Stomach (tissue), 9 donors: Measurements from ENCODE around the gene KIAA1614. TPM values are rescaled to one million over a fixed set of nuclear protein-coding genes. Genes with fewer than 3 reads are reported as not detected.
"Not testable (repeated sequence)": the region's sequence is repeated elsewhere in the genome, so short reads cannot be mapped to it uniquely, and the experiment has no call there.

Experiments used
- DNase-seq, 2 donors: peaks; one replicate each; pipeline versions ENCODE4 v3.0.0 to v3.0.0-alpha.2; 2013 to 2019
- H3K27ac ChIP-seq, 5 donors: fragments of 200-600 bp in 4 of 5; sonication (generic) in 4 of 5; one replicate each; pipeline ENCODE4 v1.5.1; 2013 to 2019; ENCODE audit warnings: mild to moderate bottlenecking in 1 of 5, moderate library complexity in 1 of 5
- H3K27me3 ChIP-seq, 3 donors: fragments of 200-600 bp; sonication (generic); one replicate each; pipeline ENCODE4 v1.5.1; 2017 to 2019; ENCODE audit warnings: mixed run types in 1 of 3
- H3K36me3 ChIP-seq, 4 donors: fragments of 200-600 bp; sonication (generic); 1 replicate in 3 of 4; 2 replicates in 1 of 4; pipeline ENCODE4 v1.5.1; 2016 to 2019
- H3K4me1 ChIP-seq, 4 donors: fragments of 200-600 bp; sonication (generic); one replicate each; pipeline ENCODE4 v1.5.1; 2016 to 2019
- H3K4me3 ChIP-seq, 4 donors: fragments of 200-600 bp; sonication (generic) in 3 of 4; one replicate each; pipeline ENCODE4 v1.5.1; 2016 to 2019; ENCODE audit warnings: mild to moderate bottlenecking in 1 of 4
- H3K9me3 ChIP-seq, 4 donors: fragments of 200-600 bp; sonication (generic); one replicate each; pipeline ENCODE4 v1.5.1; 2016 to 2019
- CTCF ChIP-seq, 7 experiments: fragments of 450-650 bp in 4 of 7; fragments of 200-600 bp in 3 of 7; sonication (generic) in 3 of 7; IDR thresholded peaks; one replicate each; pipeline ENCODE4 v1.5.1; 2016 to 2019; ENCODE audit warnings: antibody characterized with exemption in 7 of 7, control low read depth in 2 of 7, mild to moderate bottlenecking in 1 of 7
- EP300 ChIP-seq: sonication (generic); formaldehyde crosslinking; IDR thresholded peaks from one replicate; pipeline ENCODE4 v1.6.1; 2017; ENCODE audit warnings: antibody characterized with exemption
- POLR2A ChIP-seq, 4 donors: fragments of 450-650 bp; IDR thresholded peaks; one replicate each; pipeline ENCODE4 v1.6.1; 2016; ENCODE audit warnings: antibody characterized with exemption in 4 of 4, control low read depth in 2 of 4, mild to moderate bottlenecking in 1 of 4, moderate library complexity in 1 of 4
- POLR2AphosphoS5 ChIP-seq, 3 donors: sonication (generic); formaldehyde crosslinking; IDR thresholded peaks; one replicate each; pipeline ENCODE4 v1.6.1; 2016; ENCODE audit warnings: antibody characterized with exemption in 3 of 3
- WGBS, 5 donors: extraction: QIAGEN DNeasy Blood & Tissue Kit in 3 of 5; methylation state at CpG; one replicate each; pipeline versions ENCODE4 v1.1.5 to v1.1.7; 2013 to 2018; 5-methylcytosine and 5-hydroxymethylcytosine counted together
- intact Hi-C: fragments of 100-400 bp; cut with DNase I; formaldehyde crosslinking; loops from one replicate; pipeline ENCODE4 v1.15.1; 2023; ENCODE audit warnings: low total_unique reads
- polyA plus RNA-seq, 3 donors: library from polyadenylated mRNA; stranded (reverse); fragments of 200-250 nt; gene quantifications; one replicate each; pipeline ENCODE4 v1.2.3, GENCODE V29; 2013
- total RNA-seq, 5 donors: library from RNA; depleted of rRNA; stranded (reverse); fragments of >200 nt; gene quantifications; one replicate each; pipeline versions ENCODE4 v1.1.0 to v1.2.3, GENCODE V29; 2014 to 2016
- donor health status: healthy with polysubstance abuse.
- donor health status: Bipolar disorder and iron deficiency.
- donor health status: healthy.

KIAA1614 gene
- total and polyA plus RNA-seq, 8 donors: under 0.01 to 6.1 (median 1.8) TPM; not detected in 1

GRCh38 chr1:180967558-180967957 lies 54.9 kb downstream of the KIAA1614 start:
- Histone ChIP-seq H3K4me3 (no peak overlapping the region), H3K27ac (no peak overlapping the region), H3K36me3 (peaks cover 0 to 63% (median 43%) of the 10 kb centered on the region in 4 donors), H3K27me3 (no peaks in the 10 kb centered on the region), H3K9me3 (no peaks in the 10 kb centered on the region), H3K4me1 (peaks cover 0 to under 1% (median 0%) of the 10 kb centered on the region in 4 donors)
- no peak for TF ChIP-seq EP300
- no peak for TF ChIP-seq CTCF (IDR thresholded peaks at IDR 0.05)
- TF ChIP-seq POLR2A (IDR thresholded peaks at IDR 0.05): no peak
- no peak for TF ChIP-seq POLR2AphosphoS5 (IDR thresholded peaks at IDR 0.05)
- WGBS, 5 donors: 37 to 73% (median 61%) methylated on average over 1 of the region's 1 CpG
- DNase-seq: no peak
- intact Hi-C loops: no loop called here

GRCh38 chr1:180968834-180969233 lies 56.1 kb downstream of the KIAA1614 start:
- H3K4me3 ChIP-seq, H3K27me3 ChIP-seq, DNase-seq, H3K27ac ChIP-seq, H3K9me3 ChIP-seq, intact Hi-C loops: not testable (repeated sequence)
- Histone ChIP-seq H3K36me3 (peaks cover 0 to 70% (median 48%) of the 10 kb centered on the region in 4 donors), H3K4me1 (peaks cover 0 to 12% (median 8%) of the 10 kb centered on the region in 4 donors)
- WGBS, 5 donors: 87 to 98% (median 94%) methylated on average over 8 of the region's 8 CpGs

GRCh38 chr1:180969434-180969833 lies 56.7 kb downstream of the KIAA1614 start:
- TF ChIP-seq POLR2A (IDR thresholded peaks at IDR 0.05) (no peak), EP300 (no peak), CTCF (IDR thresholded peaks at IDR 0.05) (no peak), POLR2AphosphoS5 (IDR thresholded peaks at IDR 0.05) (no peak)
- no peaks in the 10 kb centered on the region for H3K27me3 ChIP-seq
- no peak for DNase-seq
- intact Hi-C loops: no loop called here
- no peak overlapping the region for H3K4me3 ChIP-seq
- WGBS, 5 donors: 73 to 80% (median 78%) methylated on average over 8 of the region's 8 CpGs
- H3K27ac ChIP-seq: no peak overlapping the region
- H3K9me3 ChIP-seq: no peaks in the 10 kb centered on the region
- H3K36me3 ChIP-seq: peaks cover 0 to 70% (median 52%) of the 10 kb centered on the region in 4 donors
- peaks cover 0 to 18% (median 11%) of the 10 kb centered on the region in 4 donors for H3K4me1 ChIP-seq

GRCh38 chr1:180970333-180971079 lies 57.8 kb downstream of the KIAA1614 start:
- no peaks in the 10 kb centered on the region for H3K27me3 ChIP-seq
- H3K27ac ChIP-seq: no peak overlapping the region
- intact Hi-C loops: no loop called here
- WGBS, 5 donors: 78 to 86% (median 85%) methylated on average over 11 to 15 of the region's 15 CpGs
- no peaks in the 10 kb centered on the region for H3K9me3 ChIP-seq
- H3K36me3 ChIP-seq: peaks cover 0 to 64% (median 56%) of the 10 kb centered on the region in 4 donors
- peaks cover 0 to 27% (median 16%) of the 10 kb centered on the region in 4 donors for H3K4me1 ChIP-seq
- H3K4me3 ChIP-seq: no peak overlapping the region
- DNase-seq: no peak
- no peak for TF ChIP-seq EP300
- TF ChIP-seq POLR2A (IDR thresholded peaks at IDR 0.05): no peak
- TF ChIP-seq CTCF (IDR thresholded peaks at IDR 0.05): no peak
- no peak for TF ChIP-seq POLR2AphosphoS5 (IDR thresholded peaks at IDR 0.05)
